ENCODE data around the gene TMEM165. TPM values are rescaled to one million over a fixed set of nuclear protein-coding genes. Genes with fewer than 3 reads are reported as not detected.

Gene TMEM165
- total and polyA plus RNA-seq, 10 of the 15 experiments (the other 5 are each of a cell fraction or from before 2014, with no cell fraction given): 18.3 to 141 (median 81.1) TPM

DNA sequence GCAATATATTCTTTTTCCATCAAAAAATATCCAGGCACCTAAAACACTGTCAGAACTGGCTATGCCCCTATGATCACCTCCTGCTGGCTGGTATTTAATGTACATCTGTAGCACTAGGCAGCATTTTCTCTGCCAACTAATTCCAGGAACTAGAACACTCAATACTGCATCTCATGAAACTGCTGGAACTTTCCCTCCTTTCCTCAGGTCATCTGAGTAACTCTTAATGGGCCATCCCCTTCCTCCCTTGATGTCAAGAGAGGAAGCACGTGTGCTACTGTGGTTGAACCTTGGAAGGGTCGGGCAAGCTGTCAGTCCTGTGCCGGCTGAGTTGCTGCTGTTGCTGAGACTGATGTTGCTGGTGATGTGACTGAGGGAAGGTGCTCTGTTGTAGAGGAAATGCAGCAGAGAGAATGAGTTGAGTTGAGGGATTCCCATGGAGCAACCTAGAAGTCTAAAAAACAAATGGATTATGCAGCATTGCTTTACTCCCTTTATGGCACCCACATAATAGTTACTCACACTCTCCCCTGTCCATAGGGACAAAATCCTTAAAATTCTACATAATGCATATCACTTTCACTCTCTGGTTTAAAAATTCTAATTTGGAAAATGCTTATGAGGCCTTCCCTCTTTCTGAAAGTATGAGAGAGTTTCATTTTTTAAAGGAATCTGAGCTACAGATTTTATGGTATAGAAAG, 39.5 kb downstream of the TMEM165 start (continued):
- 0 out of 4 replicates have a peak, but pooled peaks of 1 of the 2 experiments have one; percentile 18 for TF ChIP-seq IKZF2 (IDR thresholded peaks at IDR 0.05)
- TF ChIP-seq SP1 (IDR thresholded peaks at IDR 0.05; ENCODE audit: low read depth, low read length): no peak
- no peak for TF ChIP-seq IKZF1 (conservative IDR thresholded peaks at IDR 0.05)
- no peak for TF ChIP-seq NRF1 (conservative IDR thresholded peaks at IDR 0.05; ENCODE audit: low read depth, low read length)
- no peak for TF ChIP-seq IRF4 (IDR thresholded peaks at IDR 0.05; ENCODE audit: low read depth, low read length)
- TF ChIP-seq, protein P1, sequence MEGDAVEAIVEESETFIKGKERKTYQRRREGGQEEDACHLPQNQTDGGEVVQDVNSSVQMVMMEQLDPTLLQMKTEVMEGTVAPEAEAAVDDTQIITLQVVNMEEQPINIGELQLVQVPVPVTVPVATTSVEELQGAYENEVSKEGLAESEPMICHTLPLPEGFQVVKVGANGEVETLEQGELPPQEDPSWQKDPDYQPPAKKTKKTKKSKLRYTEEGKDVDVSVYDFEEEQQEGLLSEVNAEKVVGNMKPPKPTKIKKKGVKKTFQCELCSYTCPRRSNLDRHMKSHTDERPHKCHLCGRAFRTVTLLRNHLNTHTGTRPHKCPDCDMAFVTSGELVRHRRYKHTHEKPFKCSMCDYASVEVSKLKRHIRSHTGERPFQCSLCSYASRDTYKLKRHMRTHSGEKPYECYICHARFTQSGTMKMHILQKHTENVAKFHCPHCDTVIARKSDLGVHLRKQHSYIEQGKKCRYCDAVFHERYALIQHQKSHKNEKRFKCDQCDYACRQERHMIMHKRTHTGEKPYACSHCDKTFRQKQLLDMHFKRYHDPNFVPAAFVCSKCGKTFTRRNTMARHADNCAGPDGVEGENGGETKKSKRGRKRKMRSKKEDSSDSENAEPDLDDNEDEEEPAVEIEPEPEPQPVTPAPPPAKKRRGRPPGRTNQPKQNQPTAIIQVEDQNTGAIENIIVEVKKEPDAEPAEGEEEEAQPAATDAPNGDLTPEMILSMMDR (IDR thresholded peaks at IDR 0.05 in 2 of 3, conservative IDR thresholded peaks at IDR 0.05 in 1 of 3; ENCODE audit: control insufficient read depth in 2 of 3, extremely low read depth in 1 of 3, insufficient read depth in 1 of 3, low read depth in 3 of 3, low read length in 3 of 3): peak in 2 of 3 experiments; percentile 10 to 17; a peak in 1 of 6 replicates

DNA sequence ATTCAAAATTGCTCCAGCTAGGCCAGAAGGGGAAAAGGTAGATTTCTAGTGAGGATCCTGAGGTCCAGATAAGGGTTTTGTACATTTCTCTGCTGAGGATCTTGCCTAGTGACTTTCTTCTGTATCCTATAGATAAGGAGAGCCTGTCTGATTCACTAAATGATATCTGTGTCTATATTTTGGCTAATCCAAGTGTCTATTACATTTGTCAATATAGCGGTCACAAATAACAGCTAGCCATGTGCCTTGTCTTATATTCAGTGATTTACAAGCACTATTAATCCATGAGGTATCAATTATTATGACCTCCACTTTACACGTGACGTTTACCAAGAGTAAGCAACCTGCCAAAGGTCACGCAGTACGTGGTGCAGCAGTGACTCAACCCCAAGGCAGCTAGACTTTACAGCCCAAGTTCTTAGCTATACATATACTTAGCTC, 41.6 kb downstream of the TMEM165 start:
- no peak overlapping the region for H3K4me3 ChIP-seq
- no peaks in the 10 kb centered on the region for H3K79me2 ChIP-seq (ENCODE audit: control insufficient read depth, insufficient read depth, low read length)
- no peak overlapping the region for H3K4me2 ChIP-seq (ENCODE audit: control insufficient read depth, insufficient read depth)
- ChIA-PET RAD21 (ENCODE audit: unreplicated experiment) (no interaction called here), SMC1A (ENCODE audit: uncharacterized antibody, unreplicated experiment) (interaction anchor here (0.5 to 1.5 kb wide), 7 partner anchors 13 to 681 kb away, joined by 3 to 5 read pairs (median 4); partner anchors contain the start of gene TMEM165), POLR2A (interaction anchor here (0.5 kb wide), 1 partner anchor 882 kb away, joined by 3 read pairs; no protein-coding TSS in a partner anchor), CTCF (interaction anchor here (0.8 to 3.4 kb wide), 7 partner anchors 8 to 510 kb away, joined by 3 to 11 read pairs (median 4); no protein-coding TSS in a partner anchor)
- no peak overlapping the region for H3K9ac ChIP-seq (ENCODE audit: control insufficient read depth, insufficient read depth, low read length)
- in situ Hi-C loops (cut with MboI) (no loop called here), intact Hi-C loops (cut with micrococcal nuclease; ENCODE audit: unreplicated experiment) (no loop called here)
- H3K9me3 ChIP-seq (replicated peaks; ENCODE audit: control insufficient read depth, insufficient read depth, low read length): no peaks in the 10 kb centered on the region
- WGBS (ENCODE audit: insufficient coverage, insufficient replicate concordance, low lambda C conversion rate, missing lambda C conversion rate): 93% methylated on average over 5 of the region's 5 CpGs
- ATAC-seq (no peak), DNase-seq (ENCODE audit: low read depth, low spot score) (no peak), FAIRE-seq (no peak)
- no peaks in the 10 kb centered on the region for H4K20me1 ChIP-seq (ENCODE audit: control insufficient read depth, insufficient read depth)
- H3K4me1 ChIP-seq (ENCODE audit: control insufficient read depth, insufficient read depth, low read length): peaks cover 7% of the 10 kb centered on the region
- no peaks in the 10 kb centered on the region for H3K27me3 ChIP-seq (replicated peaks in 1 of 2; ENCODE audit: control insufficient read depth in 2 of 2, insufficient read depth in 2 of 2, low read length in 1 of 2)
- H2AFZ ChIP-seq (ENCODE audit: control insufficient read depth, low read depth, low read length): no peak overlapping the region
- no TSS peak for BruUV-seq (replicated peaks)
- peaks cover 3 to 29% of the 10 kb centered on the region in 2 experiments for H3K36me3 ChIP-seq (ENCODE audit: control insufficient read depth in 2 of 2, insufficient read depth in 2 of 2, low read length in 1 of 2)
- H3K27ac ChIP-seq (ENCODE audit: control insufficient read depth, insufficient read depth): no peak overlapping the region
- TF ChIP-seq HDAC6 (IDR thresholded peaks at IDR 0.05; ENCODE audit: unreplicated experiment) (no peak), YBX1 (IDR thresholded peaks at IDR 0.05) (no peak), FOXM1 (IDR thresholded peaks at IDR 0.05; ENCODE audit: low read depth, low read length) (no peak)
- TF ChIP-seq, protein P2, sequence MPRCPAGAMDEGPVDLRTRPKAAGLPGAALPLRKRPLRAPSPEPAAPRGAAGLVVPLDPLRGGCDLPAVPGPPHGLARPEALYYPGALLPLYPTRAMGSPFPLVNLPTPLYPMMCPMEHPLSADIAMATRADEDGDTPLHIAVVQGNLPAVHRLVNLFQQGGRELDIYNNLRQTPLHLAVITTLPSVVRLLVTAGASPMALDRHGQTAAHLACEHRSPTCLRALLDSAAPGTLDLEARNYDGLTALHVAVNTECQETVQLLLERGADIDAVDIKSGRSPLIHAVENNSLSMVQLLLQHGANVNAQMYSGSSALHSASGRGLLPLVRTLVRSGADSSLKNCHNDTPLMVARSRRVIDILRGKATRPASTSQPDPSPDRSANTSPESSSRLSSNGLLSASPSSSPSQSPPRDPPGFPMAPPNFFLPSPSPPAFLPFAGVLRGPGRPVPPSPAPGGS (IDR thresholded peaks at IDR 0.05; ENCODE audit: borderline replicate concordance, insufficient read depth, low read depth, low read length, poor library complexity, severe bottlenecking): no peak
- TF ChIP-seq, protein P3, sequence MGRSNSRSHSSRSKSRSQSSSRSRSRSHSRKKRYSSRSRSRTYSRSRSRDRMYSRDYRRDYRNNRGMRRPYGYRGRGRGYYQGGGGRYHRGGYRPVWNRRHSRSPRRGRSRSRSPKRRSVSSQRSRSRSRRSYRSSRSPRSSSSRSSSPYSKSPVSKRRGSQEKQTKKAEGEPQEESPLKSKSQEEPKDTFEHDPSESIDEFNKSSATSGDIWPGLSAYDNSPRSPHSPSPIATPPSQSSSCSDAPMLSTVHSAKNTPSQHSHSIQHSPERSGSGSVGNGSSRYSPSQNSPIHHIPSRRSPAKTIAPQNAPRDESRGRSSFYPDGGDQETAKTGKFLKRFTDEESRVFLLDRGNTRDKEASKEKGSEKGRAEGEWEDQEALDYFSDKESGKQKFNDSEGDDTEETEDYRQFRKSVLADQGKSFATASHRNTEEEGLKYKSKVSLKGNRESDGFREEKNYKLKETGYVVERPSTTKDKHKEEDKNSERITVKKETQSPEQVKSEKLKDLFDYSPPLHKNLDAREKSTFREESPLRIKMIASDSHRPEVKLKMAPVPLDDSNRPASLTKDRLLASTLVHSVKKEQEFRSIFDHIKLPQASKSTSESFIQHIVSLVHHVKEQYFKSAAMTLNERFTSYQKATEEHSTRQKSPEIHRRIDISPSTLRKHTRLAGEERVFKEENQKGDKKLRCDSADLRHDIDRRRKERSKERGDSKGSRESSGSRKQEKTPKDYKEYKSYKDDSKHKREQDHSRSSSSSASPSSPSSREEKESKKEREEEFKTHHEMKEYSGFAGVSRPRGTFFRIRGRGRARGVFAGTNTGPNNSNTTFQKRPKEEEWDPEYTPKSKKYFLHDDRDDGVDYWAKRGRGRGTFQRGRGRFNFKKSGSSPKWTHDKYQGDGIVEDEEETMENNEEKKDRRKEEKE (IDR thresholded peaks at IDR 0.05): no peak
